Measurements from ENCODE around the gene USP22.

- TF ChIP-seq EZH2phosphoT487 (IDR thresholded peaks at IDR 0.05; ENCODE audit: borderline replicate concordance, low read length) (no peak), CTCF (IDR thresholded peaks at IDR 0.05; ENCODE audit: low read depth, low read length, poor library complexity, severe bottlenecking) (no peak)
Measured at GRCh38 chr17:20997711-20998570, 44.9 kb downstream of the USP22 start.

Measured in DOHH2 (cell line).